Brain microvascular endothelial cell (primary cell): ENCODE measurements around the gene GRAMD1A.

Experiments used
- DNase-seq: peaks from one replicate; pipeline ENCODE4 v3.0.0-alpha.2; 2020
- H3K27ac ChIP-seq: fragments of 250-450 bp; sonication (Bioruptor Pico); 2 replicates; pipeline ENCODE4 v1.5.1; 2020; ENCODE audit warnings: mild to moderate bottlenecking, moderate library complexity
- H3K27me3 ChIP-seq: fragments of 250-450 bp; sonication (Bioruptor Pico); replicated peaks from 2 replicates; pipeline ENCODE4 v1.5.1; 2020; ENCODE audit warnings: mild to moderate bottlenecking
- H3K36me3 ChIP-seq: fragments of 250-450 bp; sonication (Bioruptor Pico); replicated peaks from 2 replicates; pipeline ENCODE4 v1.5.1; 2020; ENCODE audit warnings: mild to moderate bottlenecking
- H3K4me3 ChIP-seq: 2 replicates; pipeline ENCODE4 v1.5.1; 2011; ENCODE audit warnings: low read depth, mild to moderate bottlenecking, control low read depth, low read length, moderate library complexity
- in situ Hi-C: cut with HindIII; loops from 2 replicates; pipeline ENCODE4 v1.10.0; 2017; ENCODE audit warnings: low sequenced_read_pairs, low pct_ligation_motif_present
- TF ChIP-seq, protein P1 (sequence below): IDR thresholded peaks from 2 replicates; pipeline ENCODE4 v1.5.1; 2011; ENCODE audit warnings: low read depth, mild to moderate bottlenecking, moderate library complexity, low read length, control low read depth, inconsistent platforms; ENCODE audit errors: missing control alignments

Gene GRAMD1A

DNA sequence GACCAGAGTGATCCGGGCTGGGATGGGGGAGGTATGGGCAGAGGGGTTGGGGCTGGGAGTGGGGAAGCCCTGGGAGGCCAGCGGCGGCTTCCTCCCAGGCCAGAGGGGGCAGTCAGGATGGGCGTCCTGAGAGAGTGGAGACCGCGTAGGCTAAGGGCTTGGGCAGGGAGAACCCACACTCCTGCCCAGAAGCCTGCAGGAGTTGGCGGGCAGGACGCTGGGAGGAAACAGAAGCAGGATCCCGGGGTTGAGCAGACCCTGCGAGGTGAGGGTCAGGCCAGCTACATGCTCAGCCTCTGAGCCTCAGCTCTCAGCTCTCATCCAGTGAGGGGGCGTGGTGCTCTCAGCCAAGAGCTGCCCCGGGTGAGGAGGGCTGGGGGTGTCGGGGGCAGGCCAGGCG is 22.3 kb downstream of the GRAMD1A start:
- H3K27ac ChIP-seq: no peak overlapping the region
- peaks cover 83% of the 10 kb centered on the region for H3K36me3 ChIP-seq
- DNase-seq: no peak
- H3K27me3 ChIP-seq: no peaks in the 10 kb centered on the region
- in situ Hi-C loops: no loop called here
- no peak overlapping the region for H3K4me3 ChIP-seq
- TF ChIP-seq, protein P1, sequence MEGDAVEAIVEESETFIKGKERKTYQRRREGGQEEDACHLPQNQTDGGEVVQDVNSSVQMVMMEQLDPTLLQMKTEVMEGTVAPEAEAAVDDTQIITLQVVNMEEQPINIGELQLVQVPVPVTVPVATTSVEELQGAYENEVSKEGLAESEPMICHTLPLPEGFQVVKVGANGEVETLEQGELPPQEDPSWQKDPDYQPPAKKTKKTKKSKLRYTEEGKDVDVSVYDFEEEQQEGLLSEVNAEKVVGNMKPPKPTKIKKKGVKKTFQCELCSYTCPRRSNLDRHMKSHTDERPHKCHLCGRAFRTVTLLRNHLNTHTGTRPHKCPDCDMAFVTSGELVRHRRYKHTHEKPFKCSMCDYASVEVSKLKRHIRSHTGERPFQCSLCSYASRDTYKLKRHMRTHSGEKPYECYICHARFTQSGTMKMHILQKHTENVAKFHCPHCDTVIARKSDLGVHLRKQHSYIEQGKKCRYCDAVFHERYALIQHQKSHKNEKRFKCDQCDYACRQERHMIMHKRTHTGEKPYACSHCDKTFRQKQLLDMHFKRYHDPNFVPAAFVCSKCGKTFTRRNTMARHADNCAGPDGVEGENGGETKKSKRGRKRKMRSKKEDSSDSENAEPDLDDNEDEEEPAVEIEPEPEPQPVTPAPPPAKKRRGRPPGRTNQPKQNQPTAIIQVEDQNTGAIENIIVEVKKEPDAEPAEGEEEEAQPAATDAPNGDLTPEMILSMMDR: no peak

DNA sequence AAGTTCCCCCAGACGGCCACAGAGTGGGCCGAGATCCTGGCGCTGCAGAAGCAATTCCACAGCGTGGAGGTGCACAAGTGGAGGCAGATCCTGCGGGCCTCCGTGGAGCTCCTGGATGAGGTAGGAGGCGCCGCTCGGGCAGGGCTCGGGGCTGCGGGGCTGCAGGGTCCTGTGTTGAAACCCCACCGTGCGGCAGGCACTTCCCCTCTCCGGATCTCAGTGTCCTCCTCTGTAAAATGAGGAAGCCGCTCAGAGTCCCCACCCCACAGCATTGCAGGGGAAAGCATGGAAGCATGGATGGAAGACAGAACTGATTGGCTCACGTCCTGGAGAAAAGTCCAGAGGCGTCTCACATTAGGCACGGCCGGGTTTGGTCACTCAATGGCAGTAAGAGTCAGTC is 23.3 kb downstream of the GRAMD1A start:
- Histone ChIP-seq H3K27ac (no peak overlapping the region), H3K36me3 (peaks cover 87% of the 10 kb centered on the region), H3K27me3 (no peaks in the 10 kb centered on the region), H3K4me3 (no peak overlapping the region)
- in situ Hi-C loops: no loop called here
- DNase-seq: no peak
- TF ChIP-seq, protein P1: no peak

DNA sequence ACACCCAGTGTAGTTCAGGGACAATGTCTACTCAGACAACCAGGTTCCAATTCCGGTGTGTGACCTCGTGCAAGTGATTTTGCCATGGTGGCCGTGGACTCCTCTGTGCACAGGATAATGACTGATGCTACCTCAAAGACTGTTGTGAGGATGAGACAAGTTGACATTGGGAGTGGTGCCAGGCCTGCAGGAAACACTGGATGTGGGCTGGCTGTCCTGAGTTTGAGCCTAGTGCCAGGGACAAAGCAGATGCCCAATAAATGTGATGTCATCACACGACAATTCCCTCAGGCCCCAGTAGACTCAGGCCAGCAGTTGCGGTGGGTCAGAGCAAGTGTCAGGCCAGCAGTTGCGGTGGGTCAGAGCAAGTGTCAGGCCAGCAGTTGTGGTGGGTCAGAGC is 24.0 kb downstream of the GRAMD1A start:
- Histone ChIP-seq H3K36me3 (peaks cover 81% of the 10 kb centered on the region), H3K27ac (no peak overlapping the region), H3K4me3 (no peak overlapping the region), H3K27me3 (no peaks in the 10 kb centered on the region)
- in situ Hi-C loops: no loop called here
- no peak for DNase-seq
- TF ChIP-seq, protein P1: no peak

DNA sequence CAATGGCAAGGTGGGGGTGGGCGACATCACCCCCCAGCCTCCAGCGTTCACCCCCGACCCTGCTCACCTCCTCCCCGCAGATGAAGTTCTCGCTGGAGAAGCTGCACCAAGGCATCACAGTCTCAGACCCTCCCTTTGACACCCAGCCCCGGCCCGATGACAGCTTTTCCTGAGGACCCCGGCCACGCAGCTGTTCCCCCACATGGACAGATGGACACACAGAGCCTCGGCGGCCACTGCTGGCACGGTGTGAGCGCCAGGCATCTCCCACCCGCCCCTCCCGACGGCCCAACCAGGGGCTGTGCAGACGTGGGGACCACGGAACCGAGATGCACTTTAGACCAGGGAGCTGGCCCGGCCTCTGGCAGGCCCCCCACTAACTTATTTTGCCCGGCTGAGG is 25.8 kb downstream of the GRAMD1A start:
- Histone ChIP-seq H3K4me3 (no peak overlapping the region), H3K27me3 (no peaks in the 10 kb centered on the region), H3K27ac (no peak overlapping the region), H3K36me3 (peaks cover 65% of the 10 kb centered on the region)
- DNase-seq: no peak
- in situ Hi-C loops: no loop called here
- TF ChIP-seq, protein P1: no peak

DNA sequence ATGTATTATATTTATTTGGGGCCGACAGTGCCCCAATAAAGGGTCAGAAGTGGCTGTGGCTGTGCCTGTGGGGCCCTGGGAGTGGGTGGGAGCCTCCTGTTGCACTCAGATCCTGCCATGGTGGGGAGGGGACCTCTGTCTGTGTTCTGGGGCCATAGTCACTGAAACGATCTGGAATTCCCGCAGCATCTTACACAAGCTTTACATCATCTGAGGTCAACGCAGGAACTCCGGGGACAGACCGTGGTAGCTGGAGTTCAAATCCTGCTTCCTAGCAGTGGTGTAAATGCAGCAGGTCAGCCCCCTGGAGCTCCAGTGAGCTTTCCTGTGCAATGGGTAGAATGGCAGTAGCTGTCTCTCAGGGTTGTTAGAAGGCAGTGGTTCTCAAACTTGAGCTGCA is 26.3 kb downstream of the GRAMD1A start:
- TF ChIP-seq, protein P1: no peak
- peaks cover 61% of the 10 kb centered on the region for H3K36me3 ChIP-seq
- H3K4me3 ChIP-seq: no peak overlapping the region
- in situ Hi-C loops: no loop called here
- no peak for DNase-seq
- H3K27ac ChIP-seq: no peak overlapping the region
- H3K27me3 ChIP-seq: no peaks in the 10 kb centered on the region

DNA sequence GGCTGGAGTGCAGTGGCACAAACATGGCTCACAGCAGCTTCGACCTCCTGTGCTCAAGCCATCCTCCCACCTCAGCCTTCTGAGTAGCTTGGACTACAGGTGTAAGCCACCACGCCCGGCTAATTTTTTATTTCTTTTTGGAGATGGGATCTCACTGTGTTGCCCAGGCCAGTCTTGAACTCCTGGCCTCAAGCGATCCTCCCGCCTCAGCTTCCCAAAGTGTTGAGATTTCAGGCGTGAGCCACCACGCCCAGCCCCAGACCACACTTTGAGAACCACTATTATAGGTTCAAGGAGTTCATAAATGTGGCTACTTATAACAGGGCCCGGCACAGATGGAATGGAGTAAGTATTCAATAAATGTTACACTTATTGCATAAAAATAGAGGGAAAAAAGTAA is 26.9 kb downstream of the GRAMD1A start:
- H3K27ac ChIP-seq: no peak overlapping the region
- TF ChIP-seq, protein P1: no peak
- H3K4me3 ChIP-seq: no peak overlapping the region
- peaks cover 55% of the 10 kb centered on the region for H3K36me3 ChIP-seq
- DNase-seq: no peak
- in situ Hi-C loops: no loop called here
- H3K27me3 ChIP-seq: no peaks in the 10 kb centered on the region
